CD4-positive, alpha-beta T cell treated with Interleukin-1 beta for 1 hour (primary cell): ENCODE measurements around the gene MSI2.

Source experiments
- DNase-seq, 2 donors: peaks; one replicate each; pipeline ENCODE4 v3.0.0-alpha.2; 2020 to 2022

The MSI2 gene

DNA sequence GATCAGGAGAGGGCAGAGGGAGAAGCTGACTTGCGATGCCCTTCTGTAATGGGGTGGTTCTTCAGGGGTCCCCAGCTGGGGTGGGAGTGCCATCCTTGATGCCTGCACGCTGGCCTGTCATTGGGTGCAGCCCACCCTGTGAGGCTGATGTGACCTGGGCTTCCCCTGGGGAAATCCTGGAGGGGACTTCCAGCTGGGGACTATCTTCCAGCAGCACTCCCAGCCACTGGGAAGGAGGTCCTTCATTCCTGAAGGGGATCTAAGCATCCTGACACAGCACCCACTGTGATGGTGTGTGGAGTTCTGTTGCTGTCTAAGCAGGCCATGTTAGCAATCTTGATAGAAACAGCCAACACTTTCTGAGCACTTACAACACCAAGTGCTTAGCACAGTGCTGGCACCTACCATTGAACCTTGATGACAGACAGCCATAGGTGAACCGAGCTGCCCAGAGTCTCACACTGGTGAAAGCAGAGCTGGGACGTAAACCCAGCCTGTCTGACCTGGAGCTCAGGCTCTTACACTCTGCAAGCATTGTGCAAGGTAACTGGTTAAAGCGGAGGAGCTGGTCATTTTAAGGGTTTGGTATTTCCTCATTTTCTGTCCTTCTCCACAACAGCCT lies 277.5 kb downstream of the MSI2 start:
- no peak for DNase-seq

DNA sequence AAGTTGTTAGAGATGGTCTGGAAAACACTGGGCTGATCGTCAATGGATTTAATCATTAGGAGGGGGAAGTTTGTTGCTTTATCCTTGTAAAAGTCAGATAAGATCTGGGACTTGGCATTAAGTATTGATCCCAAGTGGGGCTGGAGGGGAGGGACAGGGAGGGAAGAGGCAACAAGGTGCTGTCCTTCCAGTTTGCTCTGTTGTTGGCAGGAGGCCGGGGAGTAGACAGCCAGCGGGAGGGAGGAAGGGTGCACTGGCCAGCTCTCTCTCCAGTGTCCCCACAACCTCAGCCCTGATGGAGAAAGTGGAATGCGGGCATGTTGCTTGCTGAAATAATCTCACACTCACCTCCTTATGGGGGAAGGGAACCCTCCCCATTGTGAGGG lies 278.5 kb downstream of the MSI2 start:
- no peak for DNase-seq

DNA sequence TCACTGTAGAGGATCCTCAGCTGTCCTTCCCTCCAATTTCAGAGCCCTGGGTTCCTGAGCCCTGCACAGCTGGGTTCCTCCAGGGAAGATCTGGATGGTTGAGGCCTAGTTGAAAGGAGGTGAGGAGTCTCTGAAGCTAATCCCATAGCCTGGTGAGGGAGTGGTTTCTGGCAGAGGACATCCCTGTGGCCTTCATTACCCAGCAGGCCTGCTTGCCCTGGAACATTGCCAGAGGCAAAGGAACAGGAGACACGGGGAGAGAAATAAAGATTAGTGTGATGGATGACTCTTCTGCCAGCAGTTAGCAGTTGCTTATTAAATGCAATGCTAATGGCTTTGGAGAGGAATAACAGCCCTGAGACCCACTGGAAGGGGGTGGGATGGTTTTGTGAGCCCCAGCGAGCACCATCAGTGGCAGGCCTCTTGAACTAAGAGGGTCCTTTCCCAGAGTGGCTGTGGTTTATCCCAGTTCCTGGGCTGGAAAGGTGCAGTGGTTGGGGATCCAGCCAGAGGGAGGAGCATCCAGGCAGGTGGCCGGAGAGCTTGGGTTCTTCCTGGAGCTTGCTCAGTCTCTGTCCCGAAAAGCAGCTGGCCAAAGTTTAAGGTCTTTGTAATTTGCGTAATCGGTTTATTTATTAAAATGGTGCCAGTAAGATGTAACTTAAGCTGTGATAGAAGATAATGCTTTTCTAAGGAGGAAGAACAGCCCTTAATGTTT lies 279.1 kb downstream of the MSI2 start:
- no peak for DNase-seq

DNA sequence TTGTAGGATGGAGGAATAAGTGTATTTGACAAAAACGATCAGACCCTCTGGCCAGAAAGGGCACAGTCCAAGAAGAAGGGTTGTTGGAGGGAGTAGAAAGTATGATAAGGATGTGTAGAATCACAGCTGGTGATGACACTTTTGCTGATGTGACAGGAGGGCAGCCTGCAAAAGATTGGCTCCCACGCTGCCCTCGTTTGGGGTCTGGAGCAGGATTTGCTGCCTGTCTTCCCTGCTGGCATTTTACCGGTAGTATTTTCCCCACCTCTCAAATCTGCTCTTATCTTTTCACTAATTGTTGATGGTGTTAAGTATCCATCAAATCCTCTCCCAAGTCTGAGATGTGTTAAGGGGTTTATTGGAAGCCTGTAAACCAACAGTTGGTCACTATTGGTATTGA lies 280.0 kb downstream of the MSI2 start:
- DNase-seq, result no peak

GRCh38 chr17:57536789-57537523 lies 280.6 kb downstream of the MSI2 start:
- DNase-seq, result no peak

GRCh38 chr17:57537524-57538410 lies 281.4 kb downstream of the MSI2 start:
- DNase-seq, result peak in 1 of 2 donors; percentile 4

GRCh38 chr17:57538736-57539456 lies 282.6 kb downstream of the MSI2 start:
- DNase-seq, result no peak

GRCh38 chr17:57539529-57540301 lies 283.4 kb downstream of the MSI2 start:
- DNase-seq, result no peak

DNA sequence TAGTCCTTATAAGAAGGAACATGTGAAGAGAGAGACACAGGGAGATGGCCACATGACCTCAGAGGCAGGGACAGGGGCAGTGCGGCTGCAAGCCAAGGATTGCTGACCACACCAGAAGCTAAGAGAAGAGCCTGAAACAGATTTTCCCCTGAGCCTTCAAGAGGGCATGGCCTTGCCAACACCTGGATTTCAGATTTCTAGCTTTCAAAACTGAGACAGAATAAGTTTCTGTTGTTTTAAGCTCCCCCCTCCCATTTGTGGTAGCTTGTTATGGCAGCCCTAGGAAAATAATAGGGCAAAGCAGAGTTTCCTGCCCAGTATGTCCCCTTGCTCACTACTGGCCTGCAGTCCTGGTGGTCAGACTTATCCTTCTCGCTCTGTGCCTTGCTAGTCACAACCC lies 284.3 kb downstream of the MSI2 start:
- no peak for DNase-seq

DNA sequence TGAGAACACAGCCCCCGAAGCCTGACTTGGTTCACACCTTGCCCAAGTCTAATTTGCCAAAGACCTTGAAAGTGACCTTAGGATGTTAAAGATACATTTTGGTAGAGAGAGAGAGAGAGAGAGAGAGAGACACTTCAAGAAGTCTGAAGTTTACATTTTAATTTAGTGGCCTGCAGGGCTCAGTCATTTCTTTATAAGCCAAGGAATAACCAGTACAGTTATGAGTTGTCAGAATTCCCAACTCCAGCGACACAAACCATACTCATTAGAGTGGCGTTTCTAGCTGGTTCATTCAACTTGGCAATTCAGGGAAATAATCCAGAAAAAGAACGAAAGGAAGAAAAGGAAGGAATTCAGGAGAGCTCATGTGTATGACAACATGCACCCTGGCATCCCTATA lies 284.7 kb downstream of the MSI2 start:
- DNase-seq, result no peak

DNA sequence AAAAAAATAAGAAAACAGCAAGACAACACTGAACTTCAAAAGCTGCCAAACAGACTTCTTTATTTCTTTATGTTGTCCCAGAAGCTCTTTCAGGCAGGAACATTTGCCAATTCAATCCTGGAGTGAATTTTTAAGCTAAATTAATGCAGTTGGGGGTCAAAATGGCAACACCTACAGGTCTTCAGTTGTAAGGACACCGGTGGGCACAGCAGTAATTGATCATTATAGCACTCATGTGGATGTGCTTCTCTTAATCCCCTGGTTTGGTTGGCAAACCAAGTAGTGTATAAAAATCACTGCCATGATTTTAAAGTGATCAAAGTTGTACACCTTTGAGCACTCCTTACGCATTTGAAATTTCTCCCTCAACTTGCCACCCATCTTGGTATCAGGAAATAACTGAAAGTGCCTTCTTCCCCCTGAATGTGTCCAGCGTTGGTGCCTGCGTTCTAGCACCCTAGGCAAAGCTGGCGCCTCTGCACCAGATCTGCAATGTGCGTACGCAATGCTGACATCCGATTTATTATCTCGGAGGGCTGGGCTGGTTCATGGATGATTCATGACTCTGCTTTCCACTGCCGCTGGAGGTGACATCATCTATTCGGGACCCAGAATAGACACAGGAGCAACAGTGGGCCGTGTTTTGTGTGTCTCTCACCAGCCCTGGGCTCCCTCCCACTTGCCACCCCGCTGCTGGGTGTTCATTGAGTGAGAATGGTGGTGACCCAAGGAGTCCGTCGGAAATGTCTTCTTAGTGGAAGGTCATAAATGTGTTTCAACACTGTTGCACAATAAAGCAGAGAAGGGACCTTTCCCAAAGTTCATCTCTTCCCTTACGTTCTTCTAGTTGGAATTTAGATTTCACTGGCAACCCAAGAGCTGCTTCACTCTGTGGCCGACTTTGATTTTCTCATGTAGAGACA lies 285.4 kb downstream of the MSI2 start:
- no peak for DNase-seq

- no peak for DNase-seq
Measured at GRCh38 chr17:57542510-57542909, 286.2 kb downstream of the MSI2 start.

- DNase-seq, result no peak
Measured at GRCh38 chr17:57543230-57543629, 286.9 kb downstream of the MSI2 start.

- DNase-seq, result no peak
Measured at GRCh38 chr17:57544401-57544800, 288.1 kb downstream of the MSI2 start.

GRCh38 chr17:57544834-57545463 lies 288.6 kb downstream of the MSI2 start:
- no peak for DNase-seq

DNA sequence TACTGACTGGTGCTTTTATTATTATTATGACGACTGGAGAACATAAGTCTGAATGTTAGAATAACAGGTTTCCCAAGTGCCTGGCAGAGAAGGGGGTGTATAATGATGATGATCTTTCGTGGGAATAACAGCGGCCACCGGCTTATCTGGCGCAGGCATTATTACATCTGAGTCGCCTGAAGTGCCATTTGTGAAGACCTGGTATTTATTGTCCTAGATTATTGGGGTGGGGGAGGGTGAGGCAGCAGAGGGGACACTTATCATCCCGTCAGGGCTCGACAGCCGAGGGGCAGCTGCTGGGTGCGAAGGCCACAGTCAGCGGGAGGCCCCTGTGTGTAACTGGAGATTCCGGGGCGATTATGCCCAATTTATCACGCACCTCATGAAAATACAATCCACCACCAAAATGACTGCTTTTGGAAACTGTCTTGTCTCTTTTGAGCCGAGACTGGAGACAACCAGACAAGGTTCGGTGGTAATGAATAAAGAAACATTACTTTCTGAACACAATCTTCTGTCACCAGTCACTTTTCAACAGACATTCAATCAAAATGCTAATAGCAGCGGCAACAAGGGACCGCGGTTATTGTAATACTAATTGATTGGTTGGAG lies 289.5 kb downstream of the MSI2 start:
- no peak for DNase-seq

GRCh38 chr17:57548421-57549410 lies 292.4 kb downstream of the MSI2 start:
- no peak for DNase-seq

- no peak for DNase-seq
Measured at GRCh38 chr17:57549468-57549867, 293.1 kb downstream of the MSI2 start.
